Tibial artery (tissue), 4 donors: ENCODE results near the gene STXBP4.

Experiments used
- DNase-seq, 2 donors: peaks; one replicate each; pipeline ENCODE4 v3.0.0-alpha.2; 2019
- H3K27ac ChIP-seq, 2 donors: fragments of 200-600 bp; sonication (generic) in 1 of 2; 1 replicate in 1 of 2; 2 replicates in 1 of 2; pipeline ENCODE4 v1.5.1; 2018 to 2019; ENCODE audit warnings: mild to moderate bottlenecking in 1 of 2
- H3K27me3 ChIP-seq, 2 donors: fragments of 200-600 bp; sonication (generic) in 1 of 2; one replicate each; pipeline versions ENCODE4 v1.5.1 to v1.6.0; 2016 to 2019
- H3K36me3 ChIP-seq, 3 donors: fragments of 200-600 bp; sonication (generic) in 2 of 3; one replicate each; pipeline ENCODE4 v1.5.1; 2016 to 2019; ENCODE audit warnings: mild to moderate bottlenecking in 2 of 3
- H3K4me1 ChIP-seq, 4 donors: fragments of 200-600 bp; sonication (generic) in 2 of 4; 1 replicate in 3 of 4; 2 replicates in 1 of 4; pipeline ENCODE4 v1.5.1; 2016 to 2019
- H3K4me3 ChIP-seq, 2 donors: fragments of 200-600 bp; sonication (generic) in 1 of 2; 1 replicate in 1 of 2; 2 replicates in 1 of 2; pipeline ENCODE4 v1.5.1; 2018 to 2019; ENCODE audit warnings: mild to moderate bottlenecking in 2 of 2
- H3K9me3 ChIP-seq, 3 donors: fragments of 200-600 bp; sonication (generic) in 1 of 3; one replicate each; pipeline ENCODE4 v1.5.1; 2016 to 2019
- CTCF ChIP-seq, 2 experiments: fragments of 200-600 bp in 1 of 2; fragments of 450-650 bp in 1 of 2; IDR thresholded peaks; one replicate each; pipeline ENCODE4 v1.5.1; 2017 to 2019; ENCODE audit warnings: antibody characterized with exemption in 2 of 2, mild to moderate bottlenecking in 1 of 2, moderate library complexity in 1 of 2
- intact Hi-C: fragments of 100-400 bp; cut with DNase I; formaldehyde crosslinking; loops from one replicate; pipeline ENCODE4 v1.15.0; 2023; ENCODE audit warnings: low total_unique reads

Gene STXBP4

GRCh38 chr17:54932711-54933110, 35.9 kb upstream of the STXBP4 start:
- peaks cover 35 to 75% (median 38%) of the 10 kb centered on the region in 3 donors for H3K36me3 ChIP-seq
- intact Hi-C loops: no loop called here
- H3K27ac ChIP-seq: no peak overlapping the region
- H3K4me3 ChIP-seq: no peak overlapping the region
- no peak for TF ChIP-seq CTCF (IDR thresholded peaks at IDR 0.05)
- no peak for DNase-seq
- H3K4me1 ChIP-seq: no peaks in the 10 kb centered on the region
- H3K9me3 ChIP-seq: no peaks in the 10 kb centered on the region
- no peaks in the 10 kb centered on the region for H3K27me3 ChIP-seq

- no peak for TF ChIP-seq CTCF (IDR thresholded peaks at IDR 0.05)
Observed at GRCh38 chr17:54933921-54934320, 34.6 kb upstream of the STXBP4 start.

GRCh38 chr17:54935471-54935870, 33.1 kb upstream of the STXBP4 start:
- H3K36me3 ChIP-seq: peaks cover 38 to 87% (median 46%) of the 10 kb centered on the region in 3 donors
- no peak overlapping the region for H3K4me3 ChIP-seq
- no peak for TF ChIP-seq CTCF (IDR thresholded peaks at IDR 0.05)
- no peak overlapping the region for H3K27ac ChIP-seq
- no peak for DNase-seq
- H3K4me1 ChIP-seq: no peaks in the 10 kb centered on the region
- H3K9me3 ChIP-seq: no peaks in the 10 kb centered on the region
- intact Hi-C loops: no loop called here
- H3K27me3 ChIP-seq: no peaks in the 10 kb centered on the region

More at GRCh38 chr17:54933921-54934320, 34.6 kb upstream of the STXBP4 start:
- Histone ChIP-seq H3K4me1 (no peaks in the 10 kb centered on the region), H3K9me3 (no peaks in the 10 kb centered on the region), H3K27me3 (no peaks in the 10 kb centered on the region), H3K36me3 (peaks cover 35 to 83% (median 38%) of the 10 kb centered on the region in 3 donors), H3K4me3 (no peak overlapping the region), H3K27ac (no peak overlapping the region)
- no peak for DNase-seq
- intact Hi-C loops: no loop called here

GRCh38 chr17:54937018-54937417, 31.5 kb upstream of the STXBP4 start:
- TF ChIP-seq CTCF (IDR thresholded peaks at IDR 0.05): no peak
- Histone ChIP-seq H3K36me3 (peaks cover 27 to 72% (median 46%) of the 10 kb centered on the region in 3 donors), H3K4me3 (no peak overlapping the region), H3K27ac (no peak overlapping the region), H3K27me3 (no peaks in the 10 kb centered on the region), H3K9me3 (no peaks in the 10 kb centered on the region), H3K4me1 (no peaks in the 10 kb centered on the region)
- no peak for DNase-seq
- intact Hi-C loops: no loop called here

GRCh38 chr17:54937426-54937825, 31.1 kb upstream of the STXBP4 start:
- Histone ChIP-seq H3K27ac (no peak overlapping the region), H3K27me3 (no peaks in the 10 kb centered on the region), H3K4me1 (no peaks in the 10 kb centered on the region), H3K36me3 (peaks cover 26 to 67% (median 45%) of the 10 kb centered on the region in 3 donors), H3K9me3 (no peaks in the 10 kb centered on the region), H3K4me3 (no peak overlapping the region)
- intact Hi-C loops: no loop called here
- no peak for TF ChIP-seq CTCF (IDR thresholded peaks at IDR 0.05)
- no peak for DNase-seq

GRCh38 chr17:54941285-54941684, 27.3 kb upstream of the STXBP4 start:
- H3K9me3 ChIP-seq: no peaks in the 10 kb centered on the region
- H3K4me3 ChIP-seq: no peak overlapping the region
- H3K4me1 ChIP-seq: no peaks in the 10 kb centered on the region
- intact Hi-C loops: no loop called here
- H3K27me3 ChIP-seq: no peaks in the 10 kb centered on the region
- TF ChIP-seq CTCF (IDR thresholded peaks at IDR 0.05): no peak
- H3K36me3 ChIP-seq: peaks cover 8 to 31% (median 19%) of the 10 kb centered on the region in 3 donors
- H3K27ac ChIP-seq: no peak overlapping the region
- no peak for DNase-seq
